ENCODE results near the gene ENPP6.
"Not testable (repeated sequence)": the region's sequence is repeated elsewhere in the genome, so short reads cannot be mapped to it uniquely, and the experiment has no call there.

The ENPP6 gene

GRCh38 chr4:184097815-184098214 lies 119.9 kb downstream of the ENPP6 start:
- no peak for DNase-seq
- intact Hi-C loops (cut with DNase I), result no loop called here

DNA sequence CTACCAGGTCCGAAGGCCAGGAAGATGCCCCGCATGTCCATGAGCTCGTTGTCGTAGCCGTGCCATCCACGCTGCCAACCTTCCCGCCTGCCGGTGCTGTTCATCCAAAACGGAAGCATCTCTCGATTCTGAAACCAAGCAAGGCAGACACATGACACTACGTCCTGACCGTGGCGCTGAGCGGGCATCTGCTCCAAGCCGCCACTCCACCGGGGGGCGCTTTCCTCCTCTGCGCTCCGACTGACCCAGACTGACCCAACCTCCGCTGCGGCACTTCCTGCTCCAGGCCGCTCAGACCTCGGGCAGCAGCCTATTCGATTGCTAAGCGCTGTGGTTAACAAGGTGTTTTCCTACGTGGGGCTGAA lies 120.5 kb downstream of the ENPP6 start:
- intact Hi-C loops (cut with DNase I), result no loop called here
- peak; percentile 25 to 83 (median 64) for DNase-seq

- no peak for DNase-seq
- intact Hi-C loops (cut with DNase I), result no loop called here
Observed at GRCh38 chr4:184096561-184097240, 121.0 kb downstream of the ENPP6 start.

GRCh38 chr4:184094532-184095159 lies 123.0 kb downstream of the ENPP6 start:
- intact Hi-C loops (cut with DNase I), result no loop called here
- DNase-seq, result peak in 2 of 42 donors; percentile 14 to 28

DNA sequence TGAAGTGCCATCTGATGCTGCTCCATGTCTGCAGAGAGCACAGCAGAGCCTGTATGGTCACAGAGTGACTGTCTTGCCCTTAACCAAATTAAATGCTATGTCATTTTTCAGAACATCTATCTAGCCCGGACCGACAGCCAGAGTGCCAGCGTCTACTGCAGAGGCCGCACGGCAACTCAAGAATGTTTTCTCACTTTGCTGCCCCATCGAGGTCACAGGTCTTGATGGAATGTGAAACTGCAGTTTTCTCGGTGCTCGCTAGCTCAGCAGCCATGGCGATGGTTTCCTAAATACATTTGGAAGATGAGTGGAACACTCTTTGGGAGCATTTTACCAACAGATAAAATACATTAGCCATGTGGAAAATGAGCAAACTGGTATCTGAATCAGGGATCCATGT lies 125.7 kb downstream of the ENPP6 start:
- DNase-seq, result no peak
- intact Hi-C loops (cut with DNase I), result no loop called here

GRCh38 chr4:184090571-184090970 lies 127.1 kb downstream of the ENPP6 start:
- no peak for DNase-seq
- intact Hi-C loops (cut with DNase I), result no loop called here

DNA sequence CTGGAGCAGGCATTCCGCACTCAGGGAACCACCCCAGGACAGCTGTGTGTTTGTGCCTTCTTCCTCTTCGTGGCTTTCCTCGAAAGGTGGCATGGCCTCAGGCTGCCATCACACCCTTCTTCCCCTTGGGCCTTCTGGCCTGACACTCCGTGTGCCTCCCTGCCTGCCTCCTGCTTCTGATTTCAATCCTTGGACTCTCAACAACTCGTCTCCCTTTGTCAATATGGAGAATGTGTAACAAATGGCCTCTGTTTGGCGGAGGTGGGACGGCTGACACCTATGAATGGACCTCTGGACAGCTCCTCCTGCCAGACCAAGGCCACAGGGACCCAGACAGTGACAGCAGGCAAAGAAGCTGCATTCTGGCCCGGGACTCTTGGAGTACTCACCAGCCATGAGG lies 137.0 kb downstream of the ENPP6 start:
- intact Hi-C loops (cut with DNase I), result no loop called here

DNA sequence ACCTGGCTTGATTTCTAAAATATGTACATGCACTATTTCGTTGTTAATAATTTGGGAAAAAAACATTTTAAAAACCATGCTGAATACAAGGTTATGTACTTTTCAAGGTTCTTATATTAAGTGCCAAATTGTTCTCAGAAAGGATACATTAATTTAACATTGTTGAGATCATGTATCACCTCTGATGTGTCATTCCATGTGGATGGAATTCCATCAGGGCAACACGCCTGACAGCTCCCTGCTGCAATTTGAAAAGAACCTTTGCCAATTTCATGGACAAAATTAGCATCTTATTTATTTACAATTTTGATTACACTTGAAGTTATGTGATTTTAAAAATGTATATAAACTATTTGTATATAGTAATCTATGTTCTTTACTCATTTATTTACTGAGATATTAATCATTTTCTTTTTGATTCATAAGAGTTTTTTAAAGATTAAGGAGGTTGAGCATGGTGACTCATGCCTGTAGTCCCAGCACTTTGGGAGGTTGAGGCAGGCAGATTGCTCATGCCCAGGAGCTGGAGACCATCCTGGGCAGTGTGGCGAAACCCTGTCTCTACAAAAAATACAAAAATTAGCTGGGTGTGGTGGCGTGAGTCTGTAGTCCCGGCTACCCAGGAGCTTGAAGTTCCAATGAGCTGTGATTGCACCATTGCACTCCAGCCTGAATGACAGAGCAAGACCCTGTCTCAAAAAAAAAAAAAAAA lies 142.8 kb downstream of the ENPP6 start:
- intact Hi-C loops (cut with DNase I), result no loop called here
- DNase-seq, result no peak

More for the DNA sequence above, 137.0 kb downstream of the ENPP6 start:
- no peak for DNase-seq

- DNase-seq, result no peak
- intact Hi-C loops (cut with DNase I), result no loop called here
Observed at GRCh38 chr4:184067931-184068554, 149.6 kb downstream of the ENPP6 start.

GRCh38 chr4:184066584-184067300 lies 150.9 kb downstream of the ENPP6 start:
- DNase-seq, result no peak
- intact Hi-C loops (cut with DNase I), result no loop called here

- DNase-seq, result no peak
- intact Hi-C loops (cut with DNase I), result no loop called here
Observed at GRCh38 chr4:184064877-184065276, 152.8 kb downstream of the ENPP6 start.

DNA sequence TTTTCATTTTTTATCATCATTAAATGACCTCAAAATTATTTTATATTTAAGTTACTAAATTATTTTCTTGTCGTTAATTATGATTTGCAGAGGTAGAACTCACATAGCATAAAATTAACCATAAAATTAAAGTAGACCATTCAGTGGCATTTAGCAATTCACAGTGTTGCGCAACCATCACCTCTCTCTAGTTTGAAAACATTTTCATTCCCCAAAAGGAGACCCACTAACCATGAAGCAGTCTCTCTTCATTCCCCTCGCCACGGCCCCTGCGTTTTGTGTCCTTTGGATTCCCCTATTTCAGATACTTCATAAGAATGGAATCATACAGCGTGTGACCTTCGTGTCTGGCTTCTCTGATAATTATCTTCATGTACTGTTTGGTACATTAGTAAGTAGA lies 154.9 kb downstream of the ENPP6 start:
- intact Hi-C loops (cut with DNase I), result no loop called here
- DNase-seq, result no peak

DNA sequence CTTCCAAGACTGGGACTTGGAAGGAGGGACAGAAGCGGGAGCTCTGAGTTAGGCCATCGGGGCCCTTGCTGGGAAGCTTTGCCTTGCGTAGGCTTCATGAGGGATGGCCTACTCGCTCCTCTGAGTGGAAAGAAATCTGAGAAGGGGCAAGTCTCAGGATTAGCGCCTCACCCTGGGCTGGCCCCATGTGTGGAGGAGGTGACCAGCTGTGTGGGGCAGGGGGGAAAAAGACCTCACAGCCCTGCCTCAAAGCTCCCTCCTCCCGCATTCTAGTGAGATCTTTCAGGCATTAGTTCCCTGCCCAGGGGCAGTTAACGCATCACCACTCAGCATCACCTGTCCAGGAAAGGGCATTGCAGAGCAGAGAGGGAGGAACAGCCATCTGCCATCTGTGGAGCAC lies 156.1 kb downstream of the ENPP6 start:
- intact Hi-C loops (cut with DNase I), result no loop called here
- DNase-seq, result no peak

DNA sequence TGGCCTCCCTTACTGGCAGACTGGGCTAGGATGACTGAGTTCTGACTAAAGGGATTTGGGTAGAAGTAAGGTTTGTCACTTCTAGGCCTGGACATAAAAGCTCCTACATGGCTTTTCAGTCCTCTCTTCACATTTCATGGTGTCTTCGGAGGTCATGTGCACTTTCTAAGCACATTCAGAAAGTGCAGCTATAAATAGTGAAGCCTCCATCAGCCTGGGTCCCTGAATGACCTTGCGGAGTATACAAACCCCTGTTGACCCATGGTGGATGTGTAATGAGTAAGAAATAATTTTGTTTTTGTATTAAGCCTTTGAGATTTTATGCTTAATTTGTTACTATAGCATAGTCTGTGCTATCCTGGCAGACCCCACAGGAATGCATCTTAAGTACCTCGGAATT lies 158.6 kb downstream of the ENPP6 start:
- intact Hi-C loops (cut with DNase I), result no loop called here
- no peak for DNase-seq

DNA sequence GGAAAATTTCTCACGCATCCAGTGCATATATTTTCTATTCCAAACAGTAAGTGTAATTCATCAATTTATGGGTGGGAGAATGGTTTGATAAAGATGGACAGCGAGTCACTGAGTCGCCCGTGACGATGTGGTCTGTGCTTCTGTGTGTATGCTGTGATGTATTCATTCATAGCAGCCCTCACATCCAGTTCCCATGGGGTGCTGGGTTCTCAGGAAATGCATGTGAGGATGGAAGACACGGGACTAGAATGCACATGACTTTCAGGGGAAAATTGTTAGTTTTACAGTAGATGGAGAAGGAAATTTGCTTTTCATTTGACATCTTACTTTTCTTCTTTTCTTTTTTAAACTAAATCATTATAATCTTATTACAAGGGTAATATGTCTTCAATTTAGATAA lies 159.6 kb downstream of the ENPP6 start:
- no peak for DNase-seq
- intact Hi-C loops (cut with DNase I), result no loop called here

DNA sequence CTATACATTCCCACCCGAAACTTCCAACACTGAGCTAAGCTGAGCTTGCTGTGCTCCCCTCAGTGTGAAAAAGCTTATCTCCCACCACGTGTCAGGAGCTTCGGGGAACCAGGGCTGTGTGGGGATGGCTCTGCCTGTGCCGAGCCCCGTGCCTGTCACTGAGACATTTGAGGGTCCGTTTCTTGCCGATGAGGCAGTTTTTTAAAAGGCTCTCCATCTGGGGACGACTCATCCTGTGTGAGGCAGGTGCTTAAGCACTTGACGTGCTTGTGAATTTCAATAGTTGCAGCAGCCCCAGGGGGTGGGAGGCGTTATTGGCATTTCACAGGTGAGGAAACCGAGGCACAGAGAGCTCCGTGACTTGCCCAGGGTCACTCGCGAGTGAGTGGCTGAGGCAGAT lies 160.8 kb downstream of the ENPP6 start:
- intact Hi-C loops (cut with DNase I), result no loop called here
- DNase-seq, result no peak

DNA sequence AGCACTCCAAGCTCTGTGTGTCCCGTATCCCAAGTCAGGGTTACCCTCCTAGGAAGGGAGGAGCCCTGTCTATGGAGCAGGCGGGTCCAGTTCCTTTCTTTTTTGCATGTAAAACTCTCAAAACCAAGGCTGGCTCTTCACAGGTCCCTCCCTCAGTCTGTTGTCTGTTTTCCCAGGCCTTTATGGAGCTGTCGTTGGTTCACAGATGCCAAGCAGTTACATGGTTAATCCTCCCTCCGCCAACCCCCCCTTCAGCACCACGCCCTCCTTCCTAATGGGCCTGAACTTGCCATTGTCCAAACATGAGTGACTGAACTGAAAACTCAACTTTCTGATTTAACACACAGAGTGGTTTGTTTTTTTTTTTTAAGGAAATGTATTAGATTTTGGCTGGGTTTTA lies 164.2 kb downstream of the ENPP6 start:
- intact Hi-C loops (cut with DNase I), result no loop called here
- DNase-seq, result no peak

- no peak for DNase-seq
- intact Hi-C loops (cut with DNase I), result no loop called here
Observed at GRCh38 chr4:184052616-184053015, 165.1 kb downstream of the ENPP6 start.

- intact Hi-C loops (cut with DNase I); DNase-seq: not testable (repeated sequence)
Observed at GRCh38 chr4:184051262-184051661, 166.4 kb downstream of the ENPP6 start.

GRCh38 chr4:184046148-184046547 lies 171.5 kb downstream of the ENPP6 start:
- intact Hi-C loops (cut with DNase I), result no loop called here
- DNase-seq, result no peak
